BJ (cell line): ENCODE measurements around the gene CLEC20A. TPM values are rescaled to one million over a fixed set of nuclear protein-coding genes. Genes with fewer than 3 reads are reported as not detected.

Experiments
- CTCF ChIA-PET: fragments of 350-600 bp; formaldehyde crosslinking; extraction: SDS; loops from one replicate; lab custom pipeline; 2021; ENCODE audit warnings: antibody characterized with exemption, inconsistent platforms; lab: Yijun Ruan, JAX
- POLR2A ChIA-PET: fragments of 300-600 bp; sonication (Branson Sonifier 250); formaldehyde crosslinking; extraction: SDS; loops from one replicate; lab custom pipeline; 2021; ENCODE audit warnings: antibody characterized with exemption; lab: Charles Lee
- DNase-seq: peaks from one replicate; pipeline ENCODE4 v3.0.0-alpha.2; 2011; ENCODE audit warnings: low read depth
- H3K27me3 ChIP-seq: 2 replicates; pipeline ENCODE4 v1.6.0; 2011; ENCODE audit warnings: low read length; ENCODE audit not compliant: control insufficient read depth, insufficient read depth
- H3K36me3 ChIP-seq: 2 replicates; pipeline ENCODE4 v1.5.1; 2011; ENCODE audit warnings: low read length; ENCODE audit not compliant: control insufficient read depth, insufficient read depth
- H3K4me3 ChIP-seq: 2 replicates; pipeline ENCODE4 v1.5.1; 2011; ENCODE audit warnings: low read depth, mild to moderate bottlenecking, control low read depth, low read length
- polyA plus RNA-seq: library from polyadenylated mRNA; depleted of rRNA; stranded (reverse); fragments of >200 nt; gene quantifications from 2 replicates; pipeline ENCODE4 v1.2.3, GENCODE V29; 2011
- TF ChIP-seq, protein P1 (sequence below): IDR thresholded peaks from 2 replicates; pipeline ENCODE4 v1.5.1; 2011; ENCODE audit warnings: low read depth, mild to moderate bottlenecking, control low read depth, inconsistent platforms, low read length, moderate library complexity; ENCODE audit not compliant: insufficient read depth

CLEC20A gene
- polyA plus RNA-seq, 1 experiment = not detected

DNA sequence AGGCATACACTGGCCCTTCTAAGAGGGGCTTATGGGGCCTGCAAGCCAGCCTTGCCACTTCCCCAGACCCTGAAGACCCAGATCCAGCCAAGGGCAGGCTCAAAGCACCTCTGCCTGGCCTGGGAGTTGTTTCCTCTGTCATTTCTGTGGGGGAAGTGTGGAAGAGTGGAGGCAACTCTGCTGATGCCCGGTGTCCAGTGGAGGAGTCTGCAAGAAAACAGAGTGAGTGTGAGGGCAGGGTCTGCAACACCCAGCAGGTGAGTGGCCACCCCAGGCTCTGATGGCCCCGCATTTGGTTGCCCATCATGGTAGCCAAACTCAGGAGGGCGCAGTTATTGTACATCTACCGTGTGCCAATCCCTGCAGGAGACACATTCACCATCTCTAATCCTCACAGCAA lies 8.4 kb downstream of the CLEC20A start:
- CTCF ChIA-PET = interaction anchor here (0.7 to 4.6 kb wide), 4 partner anchors 12 to 176 kb away, joined by 3 to 28 read pairs (median 3); no protein-coding TSS in a partner anchor
- TF ChIP-seq, protein P1, sequence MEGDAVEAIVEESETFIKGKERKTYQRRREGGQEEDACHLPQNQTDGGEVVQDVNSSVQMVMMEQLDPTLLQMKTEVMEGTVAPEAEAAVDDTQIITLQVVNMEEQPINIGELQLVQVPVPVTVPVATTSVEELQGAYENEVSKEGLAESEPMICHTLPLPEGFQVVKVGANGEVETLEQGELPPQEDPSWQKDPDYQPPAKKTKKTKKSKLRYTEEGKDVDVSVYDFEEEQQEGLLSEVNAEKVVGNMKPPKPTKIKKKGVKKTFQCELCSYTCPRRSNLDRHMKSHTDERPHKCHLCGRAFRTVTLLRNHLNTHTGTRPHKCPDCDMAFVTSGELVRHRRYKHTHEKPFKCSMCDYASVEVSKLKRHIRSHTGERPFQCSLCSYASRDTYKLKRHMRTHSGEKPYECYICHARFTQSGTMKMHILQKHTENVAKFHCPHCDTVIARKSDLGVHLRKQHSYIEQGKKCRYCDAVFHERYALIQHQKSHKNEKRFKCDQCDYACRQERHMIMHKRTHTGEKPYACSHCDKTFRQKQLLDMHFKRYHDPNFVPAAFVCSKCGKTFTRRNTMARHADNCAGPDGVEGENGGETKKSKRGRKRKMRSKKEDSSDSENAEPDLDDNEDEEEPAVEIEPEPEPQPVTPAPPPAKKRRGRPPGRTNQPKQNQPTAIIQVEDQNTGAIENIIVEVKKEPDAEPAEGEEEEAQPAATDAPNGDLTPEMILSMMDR = no peak
- H3K27me3 ChIP-seq = no peaks in the 10 kb centered on the region
- no peak overlapping the region for H3K4me3 ChIP-seq
- POLR2A ChIA-PET = no interaction called here
- H3K36me3 ChIP-seq = no peaks in the 10 kb centered on the region
- no peak for DNase-seq

DNA sequence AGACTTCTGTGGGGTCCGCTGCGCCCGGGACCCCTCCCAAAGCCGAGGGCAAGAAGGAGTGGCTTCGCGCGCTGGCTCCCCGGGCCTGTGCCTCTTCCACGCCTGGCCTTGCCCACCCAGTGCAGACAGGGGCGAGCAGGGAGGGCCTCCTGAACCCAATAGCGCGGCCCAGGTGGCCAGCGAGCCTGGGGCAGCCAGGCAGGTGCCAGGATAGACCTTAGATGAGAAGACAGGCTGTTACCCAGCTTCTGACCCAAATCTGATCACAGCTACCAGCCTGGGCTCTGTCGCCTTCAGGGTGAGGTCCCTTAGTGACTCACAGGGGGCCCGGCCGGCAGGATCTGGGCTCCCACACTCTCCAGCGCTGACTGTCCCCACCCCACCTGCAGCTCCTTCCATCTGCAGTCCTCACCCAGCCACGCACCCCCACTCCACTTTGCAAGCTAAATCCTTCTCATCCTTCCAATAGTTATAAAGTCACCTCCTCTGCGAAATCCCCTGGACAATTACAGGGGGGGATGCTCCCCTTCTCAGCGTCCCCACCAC lies 9.6 kb downstream of the CLEC20A start:
- no peaks in the 10 kb centered on the region for H3K27me3 ChIP-seq
- DNase-seq = no peak
- H3K36me3 ChIP-seq = no peaks in the 10 kb centered on the region
- CTCF ChIA-PET = interaction anchor here (0.8 to 4.6 kb wide), 5 partner anchors 8 to 516 kb away, joined by 3 to 28 read pairs (median 3); no protein-coding TSS in a partner anchor
- H3K4me3 ChIP-seq = no peak overlapping the region
- TF ChIP-seq, protein P1 = no peak
- POLR2A ChIA-PET = no interaction called here

DNA sequence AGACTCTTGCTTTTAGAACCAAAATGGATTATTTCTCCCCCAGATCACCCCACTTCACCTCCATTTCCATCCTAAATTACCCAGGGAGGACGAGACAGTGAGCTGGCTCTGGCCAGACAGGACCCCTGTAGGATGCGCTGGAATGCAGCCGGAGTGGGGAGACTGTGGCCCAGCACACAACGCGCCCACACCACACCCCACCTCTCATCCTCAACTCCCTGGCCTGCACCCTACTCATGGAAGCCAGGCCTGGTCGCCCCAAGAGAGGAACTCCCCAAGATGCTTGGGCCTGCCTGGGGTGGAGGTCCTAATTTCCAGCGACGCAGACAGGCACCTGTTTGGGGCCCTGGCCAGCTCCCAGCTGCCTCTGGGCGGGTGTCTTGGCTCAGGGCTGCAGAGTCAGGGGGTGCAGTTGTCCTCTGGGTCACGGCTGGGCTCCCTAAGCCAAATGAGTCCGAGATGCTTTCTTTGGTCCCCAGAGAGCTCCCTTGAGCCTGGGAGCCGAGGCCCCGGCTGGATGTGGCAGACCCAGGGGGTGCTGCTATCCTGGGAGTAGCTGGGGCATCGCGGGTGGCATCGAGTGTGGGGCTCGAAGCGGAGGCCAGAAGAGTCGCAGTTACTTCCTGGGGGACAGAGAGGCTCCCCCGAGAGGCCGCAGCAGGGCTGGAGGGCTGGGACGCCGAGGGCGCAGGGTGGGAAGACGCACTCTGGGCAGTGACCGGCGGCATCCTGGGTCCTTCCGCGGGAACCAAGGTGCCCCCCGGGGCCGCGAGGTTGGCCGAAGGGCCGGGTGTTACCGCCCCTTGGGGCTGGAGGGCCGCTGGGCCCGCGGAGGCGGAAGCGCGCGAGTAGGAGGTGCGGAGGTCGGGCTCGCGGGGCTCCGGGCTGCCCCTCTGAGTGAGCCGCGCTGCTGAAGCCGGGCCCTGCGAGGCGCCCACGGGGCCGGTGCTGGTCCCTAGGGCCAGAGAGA lies 10.4 kb downstream of the CLEC20A start:
- H3K27me3 ChIP-seq = no peaks in the 10 kb centered on the region
- H3K4me3 ChIP-seq = no peak overlapping the region
- DNase-seq = no peak
- CTCF ChIA-PET = interaction anchor here (0.9 to 4.6 kb wide), 2 partner anchors 14 to 517 kb away, joined by 3 to 28 read pairs; no protein-coding TSS in a partner anchor
- POLR2A ChIA-PET = no interaction called here
- H3K36me3 ChIP-seq = no peaks in the 10 kb centered on the region
- TF ChIP-seq, protein P1 = no peak

DNA sequence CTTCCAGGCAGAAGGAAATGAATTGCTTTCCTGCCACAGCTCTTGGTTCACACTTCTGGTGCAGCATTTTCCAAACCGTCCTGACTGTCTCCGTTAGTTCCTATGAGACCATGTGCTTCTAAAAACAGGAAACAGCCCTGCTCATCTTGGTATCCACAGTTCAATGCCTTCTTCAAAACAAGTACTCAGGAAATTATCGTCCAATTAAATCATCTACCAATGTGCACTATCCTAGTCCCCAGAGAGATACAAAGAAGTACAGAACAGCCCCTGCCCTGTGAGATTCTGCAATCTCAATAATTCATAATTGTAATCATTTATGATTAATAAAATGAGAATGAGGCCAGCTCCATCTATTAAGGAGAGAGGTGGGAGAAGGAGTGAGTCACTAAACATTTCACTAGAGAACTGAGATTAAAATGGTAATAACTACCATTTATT lies 11.2 kb downstream of the CLEC20A start:
- TF ChIP-seq, protein P1 = no peak
- POLR2A ChIA-PET = no interaction called here

DNA sequence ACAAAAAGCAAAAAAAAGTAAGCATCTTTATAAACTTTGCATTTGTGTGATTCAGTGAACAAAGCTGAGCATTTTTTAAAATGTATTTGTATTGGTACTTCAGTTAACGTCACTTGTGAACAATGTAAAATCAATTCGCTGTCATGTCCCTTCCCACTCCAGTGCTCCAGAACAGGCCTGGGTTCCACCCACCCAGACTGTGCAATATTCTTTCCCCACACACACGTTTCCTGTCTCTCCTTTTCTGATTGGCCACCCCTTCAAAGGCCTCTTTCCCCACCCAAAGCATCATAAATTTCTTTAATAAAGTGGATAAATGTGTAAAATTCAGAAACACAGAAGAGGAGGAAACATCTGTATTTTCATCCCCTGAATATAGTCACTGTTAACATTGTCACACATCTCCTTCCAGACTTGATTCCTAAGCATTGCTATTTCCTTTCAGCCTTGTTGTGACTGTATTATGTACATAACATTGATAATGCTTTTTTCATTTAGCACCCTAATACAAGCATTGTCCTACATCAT lies 12.0 kb downstream of the CLEC20A start:
- ChIA-PET CTCF (interaction anchor here (4.6 kb wide), 1 partner anchor 16 kb away, joined by 28 read pairs; no protein-coding TSS in a partner anchor), POLR2A (no interaction called here)
- Histone ChIP-seq H3K27me3 (no peaks in the 10 kb centered on the region), H3K36me3 (no peaks in the 10 kb centered on the region), H3K4me3 (no peak overlapping the region)
- TF ChIP-seq, protein P1 = no peak
- DNase-seq = no peak

More for the DNA sequence above, 11.2 kb downstream of the CLEC20A start:
- H3K27me3 ChIP-seq = no peaks in the 10 kb centered on the region
- DNase-seq = no peak
- CTCF ChIA-PET = interaction anchor here (4.6 kb wide), 1 partner anchor 15 kb away, joined by 28 read pairs; no protein-coding TSS in a partner anchor
- no peaks in the 10 kb centered on the region for H3K36me3 ChIP-seq
- H3K4me3 ChIP-seq = no peak overlapping the region
